Measurements from ENCODE around the gene LARP4.
"Not testable (repeated sequence)": the region's sequence is repeated elsewhere in the genome, so short reads cannot be mapped to it uniquely, and the experiment has no call there.

The LARP4 gene

GRCh38 chr12:50419112-50419909 lies 18.6 kb downstream of the LARP4 start:
- DNase-seq (ENCODE audit: extremely low read depth, low read depth): no peak

GRCh38 chr12:50422855-50423254 lies 22.2 kb downstream of the LARP4 start:
- not testable (repeated sequence) for DNase-seq (ENCODE audit: extremely low read depth, low read depth)

More at GRCh38 chr12:50419112-50419909, 18.6 kb downstream of the LARP4 start:
- TF ChIP-seq CTCF (IDR thresholded peaks at IDR 0.05; ENCODE audit: low read depth, low read length): no peak

GRCh38 chr12:50423342-50423741 lies 22.7 kb downstream of the LARP4 start:
- not testable (repeated sequence) for DNase-seq (ENCODE audit: extremely low read depth, low read depth)

- TF ChIP-seq CTCF (IDR thresholded peaks at IDR 0.05; ENCODE audit: low read depth, low read length): no peak
- DNase-seq (ENCODE audit: extremely low read depth, low read depth): no peak
Measured at GRCh38 chr12:50425589-50426258, 25.0 kb downstream of the LARP4 start.

- not testable (repeated sequence) for DNase-seq (ENCODE audit: extremely low read depth, low read depth)
Measured at GRCh38 chr12:50431656-50432055, 31.0 kb downstream of the LARP4 start.

GRCh38 chr12:50440288-50440687 lies 39.6 kb downstream of the LARP4 start:
- TF ChIP-seq CTCF (IDR thresholded peaks at IDR 0.05; ENCODE audit: low read depth, low read length): no peak
- no peak for DNase-seq (ENCODE audit: extremely low read depth, low read depth)

GRCh38 chr12:50441763-50442162 lies 41.1 kb downstream of the LARP4 start:
- no peak for TF ChIP-seq CTCF (IDR thresholded peaks at IDR 0.05; ENCODE audit: low read depth, low read length)
- DNase-seq (ENCODE audit: extremely low read depth, low read depth): no peak

GRCh38 chr12:50442178-50442908 lies 41.7 kb downstream of the LARP4 start:
- TF ChIP-seq CTCF (IDR thresholded peaks at IDR 0.05; ENCODE audit: low read depth, low read length): no peak
- DNase-seq (ENCODE audit: extremely low read depth, low read depth): no peak

- DNase-seq (ENCODE audit: extremely low read depth, low read depth): not testable (repeated sequence)
Measured at GRCh38 chr12:50449671-50450070, 49.0 kb downstream of the LARP4 start.
